DND-41 (cell line): Measurements from ENCODE around the gene FAR2.
"Not testable (repeated sequence)": the region's sequence is repeated elsewhere in the genome, so short reads cannot be mapped to it uniquely, and the experiment has no call there.

Source experiments
- ATAC-seq: fragments of 200-7000 bp; cut with Tn5 transposase; 3 replicates; pipeline ENCODE4 v1.9.1; 2021; ENCODE audit warnings: low read depth; ENCODE audit not compliant: insufficient read depth
- DNase-seq: peaks from one replicate; pipeline ENCODE4 v3.0.0-alpha.2; 2020
- H2AFZ ChIP-seq: 2 replicates; pipeline ENCODE4 v1.6.0; 2012; ENCODE audit warnings: low read depth, low read length
- H3K27ac ChIP-seq: 2 replicates; pipeline ENCODE4 v1.5.1; 2012; ENCODE audit warnings: low read length, inconsistent platforms
- H3K27me3 ChIP-seq: fragments of 200-600 bp; sonication (generic); 2 replicates; pipeline ENCODE4 v1.6.0; 2012; ENCODE audit warnings: low read length, mild to moderate bottlenecking, inconsistent platforms; ENCODE audit not compliant: insufficient read depth, poor library complexity
- H3K36me3 ChIP-seq: 2 replicates; pipeline ENCODE4 v1.5.1; 2012; ENCODE audit warnings: low read length, inconsistent platforms; ENCODE audit not compliant: insufficient read depth
- H3K4me1 ChIP-seq: 2 replicates; pipeline ENCODE4 v1.5.1; 2012; ENCODE audit warnings: mild to moderate bottlenecking, low read length; ENCODE audit not compliant: insufficient read depth
- H3K4me2 ChIP-seq: 2 replicates; pipeline ENCODE4 v1.6.0; 2012; ENCODE audit warnings: mild to moderate bottlenecking, moderate library complexity, low read length, inconsistent platforms; ENCODE audit not compliant: insufficient read depth
- H3K4me3 ChIP-seq, 2 experiments: fragments of 200-600 bp in 1 of 2; shearing (Covaris generic) in 1 of 2; 2 replicates each; pipeline ENCODE4 v1.5.1; 2012 to 2016; ENCODE audit warnings: inconsistent platforms in 2 of 2, low read length in 2 of 2, mild to moderate bottlenecking in 2 of 2, low read depth in 1 of 2, moderate library complexity in 1 of 2
- H3K79me2 ChIP-seq: 2 replicates; pipeline ENCODE4 v1.6.0; 2012; ENCODE audit warnings: low read length, inconsistent platforms; ENCODE audit not compliant: insufficient read depth
- H3K9ac ChIP-seq: 2 replicates; pipeline ENCODE4 v1.6.0; 2012; ENCODE audit warnings: low read depth, mild to moderate bottlenecking, inconsistent platforms, low read length, moderate library complexity
- H3K9me3 ChIP-seq: 2 replicates; pipeline ENCODE4 v1.5.1; 2012; ENCODE audit warnings: low read length, moderate library complexity, mild to moderate bottlenecking, inconsistent platforms; ENCODE audit not compliant: insufficient read depth, severe bottlenecking
- H4K20me1 ChIP-seq: 2 replicates; pipeline ENCODE4 v1.6.0; 2012; ENCODE audit warnings: low read length; ENCODE audit not compliant: insufficient read depth
- CTCF ChIP-seq: IDR thresholded peaks from 2 replicates; pipeline ENCODE4 v1.5.1; 2012; ENCODE audit warnings: borderline replicate concordance, low read length, moderate library complexity, mild to moderate bottlenecking; ENCODE audit not compliant: poor library complexity, severe bottlenecking; ENCODE audit errors: extremely low read depth
- EZH2 ChIP-seq: IDR thresholded peaks from 3 replicates; pipeline ENCODE4 v1.6.1; 2012; ENCODE audit warnings: borderline replicate concordance, low read depth, mild to moderate bottlenecking, moderate library complexity, low read length, inconsistent platforms; ENCODE audit not compliant: severe bottlenecking

The FAR2 gene

GRCh38 chr12:29133680-29134079 is 15.4 kb upstream of the FAR2 start:
- H3K27ac ChIP-seq, result no peak overlapping the region
- no peak for TF ChIP-seq CTCF
- no peak for TF ChIP-seq EZH2
- DNase-seq (no peak), ATAC-seq (no peak)
- H4K20me1 ChIP-seq, result no peaks in the 10 kb centered on the region
- no peak overlapping the region for H3K4me2 ChIP-seq
- no peaks in the 10 kb centered on the region for H3K27me3 ChIP-seq
- H3K9me3 ChIP-seq, result no peaks in the 10 kb centered on the region
- no peaks in the 10 kb centered on the region for H3K36me3 ChIP-seq
- no peak overlapping the region for H2AFZ ChIP-seq
- H3K4me3 ChIP-seq, result no peak overlapping the region
- peaks cover 10% of the 10 kb centered on the region for H3K4me1 ChIP-seq
- H3K9ac ChIP-seq, result no peak overlapping the region
- H3K79me2 ChIP-seq, result no peaks in the 10 kb centered on the region

GRCh38 chr12:29138256-29138655 is 10.8 kb upstream of the FAR2 start:
- H3K27me3 ChIP-seq, DNase-seq, H4K20me1 ChIP-seq, H3K9me3 ChIP-seq, H2AFZ ChIP-seq, ATAC-seq, H3K4me3 ChIP-seq, H3K79me2 ChIP-seq, H3K36me3 ChIP-seq, H3K27ac ChIP-seq, H3K4me1 ChIP-seq, H3K9ac ChIP-seq, H3K4me2 ChIP-seq: not testable (repeated sequence)

GRCh38 chr12:29138855-29139254 is 10.2 kb upstream of the FAR2 start:
- not testable (repeated sequence) for DNase-seq, H3K36me3 ChIP-seq, H3K27ac ChIP-seq

GRCh38 chr12:29145372-29146170 is 3.5 kb upstream of the FAR2 start:
- TF ChIP-seq CTCF, result no peak
- TF ChIP-seq EZH2, result no peak
- Histone ChIP-seq H3K27me3 (no peaks in the 10 kb centered on the region), H3K27ac (no peak overlapping the region), H3K9me3 (peaks cover 9% of the 10 kb centered on the region), H3K9ac (no peak overlapping the region), H3K4me1 (peaks cover 26% of the 10 kb centered on the region), H3K36me3 (no peaks in the 10 kb centered on the region), H3K79me2 (peaks cover 9% of the 10 kb centered on the region), H2AFZ (no peak overlapping the region), H3K4me2 (no peak overlapping the region), H3K4me3 (no peak overlapping the region), H4K20me1 (no peaks in the 10 kb centered on the region)
- ATAC-seq (no peak), DNase-seq (no peak)

More at GRCh38 chr12:29138855-29139254, 10.2 kb upstream of the FAR2 start:
- H4K20me1 ChIP-seq, H3K9ac ChIP-seq, H3K27me3 ChIP-seq, H3K4me2 ChIP-seq, H3K79me2 ChIP-seq, ATAC-seq, H2AFZ ChIP-seq, H3K4me1 ChIP-seq, H3K9me3 ChIP-seq, H3K4me3 ChIP-seq: not testable (repeated sequence)
